ENCODE measurements around the gene RBM18. TPM values are rescaled to one million over a fixed set of nuclear protein-coding genes. Genes with fewer than 3 reads are reported as not detected.
A peak's percentile ranks its signal among the peaks of the same experiment; 100 is the strongest.

Gene RBM18, protein sequence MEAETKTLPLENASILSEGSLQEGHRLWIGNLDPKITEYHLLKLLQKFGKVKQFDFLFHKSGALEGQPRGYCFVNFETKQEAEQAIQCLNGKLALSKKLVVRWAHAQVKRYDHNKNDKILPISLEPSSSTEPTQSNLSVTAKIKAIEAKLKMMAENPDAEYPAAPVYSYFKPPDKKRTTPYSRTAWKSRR
- total RNA-seq (10 to 100 TPM; 21.3 to 21.4 TPM), polyA plus RNA-seq (10 to 100 TPM; 15.4 to 23.8 TPM)

DNA sequence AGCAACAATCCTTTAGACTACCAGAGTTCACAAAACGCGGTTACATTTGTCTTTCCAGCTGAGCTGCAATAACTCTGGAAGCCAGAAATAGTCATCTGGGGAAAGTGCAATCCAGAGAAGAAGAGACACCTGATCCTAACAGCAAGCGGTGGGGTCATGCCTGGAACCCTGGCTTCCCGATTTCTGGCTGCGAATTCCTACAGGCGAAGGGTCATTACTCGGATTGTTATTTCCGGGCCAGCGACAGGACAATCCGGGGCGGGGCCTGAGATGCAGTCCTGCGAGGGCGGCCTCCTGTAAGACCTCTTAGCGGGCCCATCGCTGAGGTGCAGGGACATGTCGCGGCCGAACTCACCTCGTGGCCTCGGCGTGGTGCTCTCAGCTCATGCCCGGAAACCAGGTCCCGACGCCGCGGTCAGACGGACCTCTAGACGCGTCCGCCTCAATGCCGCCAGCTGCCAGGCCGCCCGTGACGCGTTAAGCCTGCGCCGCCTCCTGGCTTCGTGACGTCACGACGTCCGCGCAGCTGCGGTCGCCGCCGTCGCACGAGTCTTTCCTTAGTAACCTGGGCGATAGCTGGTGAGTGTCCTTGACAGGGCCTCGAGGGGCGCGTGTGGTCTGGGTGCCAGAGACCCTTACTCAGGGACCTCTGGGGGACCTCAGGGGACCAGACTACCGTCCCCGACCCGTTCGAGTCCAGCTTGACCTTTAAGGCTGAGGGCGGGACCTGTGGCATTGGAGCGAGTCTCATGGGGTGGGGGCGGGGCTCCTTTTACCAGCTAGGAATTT, at the start of gene RBM18, which contains the start of gene MRRF:
Gene RBM18 (minus strand): TSS at position 481 of the 789 bp plus-strand sequence. CDS start 3,348 bp downstream, outside the sequence.
Gene MRRF (plus strand): TSS at position 523 of the 789 bp plus-strand sequence. CDS start 6,010 bp downstream, outside the sequence.
- peak; percentile 86 to 91 (median 88) for DNase-seq

DNA sequence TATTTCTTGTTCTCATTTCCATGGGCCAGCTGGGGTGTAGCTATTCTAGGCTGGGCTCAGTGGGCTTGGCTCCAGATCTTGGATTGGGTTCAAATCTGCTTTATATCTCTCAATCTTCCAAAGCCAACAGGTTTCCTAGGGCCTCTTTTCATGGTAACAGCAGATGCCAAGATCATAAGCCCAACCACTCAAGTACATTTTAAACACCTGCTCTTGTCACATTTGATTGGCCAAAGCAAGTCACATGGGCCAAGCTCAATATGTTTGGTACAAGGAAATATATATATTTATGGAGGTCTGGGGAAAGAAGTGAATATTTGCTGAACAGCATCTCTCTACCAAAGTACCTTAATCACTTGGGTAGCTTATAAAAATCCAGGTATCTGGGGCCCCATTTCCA, 49.5 kb upstream of the RBM18 start:
- Mint-ChIP-seq H3K27me3 (no peaks in the 10 kb centered on the region), H3K27ac (no peak overlapping the region), H3K4me1 (no peaks in the 10 kb centered on the region), H3K9me3 (no peaks in the 10 kb centered on the region), H3K4me3 (no peak overlapping the region), H3K36me3 (peaks cover 40 to 62% of the 10 kb centered on the region in 2 donors)
- no peak for DNase-seq
- Histone ChIP-seq H3K27ac (ENCODE audit: low read depth, low read length) (no peak overlapping the region), H3K4me1 (ENCODE audit: insufficient read depth, low read length) (no peaks in the 10 kb centered on the region), H3K27me3 (ENCODE audit: insufficient read depth, low read length) (no peaks in the 10 kb centered on the region), H3K36me3 (ENCODE audit: insufficient read depth, low read length) (peaks cover 40% of the 10 kb centered on the region), H3K9me3 (ENCODE audit: control insufficient read depth in 1 of 2, low read length in 2 of 2) (no peaks in the 10 kb centered on the region), H3K4me3 (ENCODE audit: low read length in 2 of 2) (no peak overlapping the region)
- ChIA-PET POLR2A (ENCODE audit: partially characterized antibody) (no interaction called here), CTCF (ENCODE audit: partially characterized antibody) (no interaction called here)
- intact Hi-C loops (cut with micrococcal nuclease), result no loop called here

More for the DNA sequence above, at the start of gene RBM18, which contains the start of gene MRRF:
- peaks cover 34 to 68% (median 49%) of the 10 kb centered on the region in 4 donors for H3K4me1 Mint-ChIP-seq
- peak within 1 kb of the TSS; percentile 90 to 99 (median 98) for H3K4me3 Mint-ChIP-seq
- Histone ChIP-seq H3K4me1 (ENCODE audit: insufficient read depth, low read length) (peaks cover 50% of the 10 kb centered on the region), H3K9me3 (ENCODE audit: control insufficient read depth in 1 of 2, low read length in 2 of 2) (no peaks in the 10 kb centered on the region), H3K27me3 (ENCODE audit: insufficient read depth, low read length) (no peaks in the 10 kb centered on the region), H3K36me3 (ENCODE audit: insufficient read depth, low read length) (peaks cover 3% of the 10 kb centered on the region), H3K27ac (ENCODE audit: low read depth, low read length) (peak within 1 kb of the TSS; percentile 97), H3K4me3 (ENCODE audit: low read length in 2 of 2) (peak within 1 kb of the TSS; percentile 93 to 94)
- no peaks in the 10 kb centered on the region for H3K9me3 Mint-ChIP-seq
- H3K36me3 Mint-ChIP-seq, result peaks cover 13 to 38% of the 10 kb centered on the region in 2 donors
- ChIA-PET POLR2A (ENCODE audit: partially characterized antibody) (interaction anchor here (0.5 to 2.1 kb wide), 10 partner anchors 10 to 1063 kb away, joined by 3 to 6 read pairs (median 3); partner anchors contain the start of genes MORN5, NDUFA8, PDCL and RAB14), CTCF (ENCODE audit: partially characterized antibody) (interaction anchor here (1.4 to 1.6 kb wide), 4 partner anchors 13 to 166 kb away, joined by 3 read pairs; no protein-coding TSS in a partner anchor)
- no peaks in the 10 kb centered on the region for H3K27me3 Mint-ChIP-seq
- intact Hi-C loops (cut with micrococcal nuclease), result loop anchor here (1.0 to 10.0 kb wide), 3 partner anchors 105 to 560 kb away; partner anchors contain the start of genes MORN5, NDUFA8, PDCL and TTLL11
- peak within 1 kb of the TSS; percentile 94 to 100 (median 100) for H3K27ac Mint-ChIP-seq

DNA sequence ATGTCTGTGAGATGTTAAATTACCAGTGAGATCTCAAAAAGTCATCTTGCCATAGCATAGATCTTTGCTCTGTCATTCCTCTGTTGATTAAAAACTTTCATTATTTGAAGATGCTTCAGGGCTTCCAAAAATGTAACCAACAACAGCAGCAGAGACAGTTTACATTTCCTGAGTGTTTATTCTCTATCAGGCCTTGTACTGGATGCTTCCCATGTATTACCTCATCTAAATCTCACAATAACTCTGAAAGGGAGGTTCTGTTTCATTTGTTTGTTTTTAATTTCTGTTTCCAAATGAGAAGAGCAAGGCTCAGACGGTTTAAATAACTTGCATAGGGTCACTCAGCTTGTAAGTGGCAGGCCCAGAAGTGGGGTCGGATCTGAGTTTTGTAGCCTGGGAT, 45.2 kb upstream of the RBM18 start:
- H3K9me3 ChIP-seq (ENCODE audit: control insufficient read depth in 1 of 2, low read length in 2 of 2), result no peaks in the 10 kb centered on the region
- CTCF ChIA-PET (ENCODE audit: partially characterized antibody), result no interaction called here
- no peaks in the 10 kb centered on the region for H3K9me3 Mint-ChIP-seq
- H3K27ac Mint-ChIP-seq, result no peak overlapping the region
- no peak overlapping the region for H3K4me3 Mint-ChIP-seq
- POLR2A ChIA-PET (ENCODE audit: partially characterized antibody), result no interaction called here
- H3K27ac ChIP-seq (ENCODE audit: low read depth, low read length), result no peak overlapping the region
- H3K4me1 ChIP-seq (ENCODE audit: insufficient read depth, low read length), result no peaks in the 10 kb centered on the region
- H3K4me3 ChIP-seq (ENCODE audit: low read length in 2 of 2), result no peak overlapping the region
- no peaks in the 10 kb centered on the region for H3K27me3 Mint-ChIP-seq
- no peak for DNase-seq
- H3K4me1 Mint-ChIP-seq, result peaks cover 0 to 2% (median 0%) of the 10 kb centered on the region in 4 donors
- peaks cover 30% of the 10 kb centered on the region for H3K36me3 ChIP-seq (ENCODE audit: insufficient read depth, low read length)
- H3K36me3 Mint-ChIP-seq, result peaks cover 68 to 70% of the 10 kb centered on the region in 2 donors
- intact Hi-C loops (cut with micrococcal nuclease), result no loop called here
- no peaks in the 10 kb centered on the region for H3K27me3 ChIP-seq (ENCODE audit: insufficient read depth, low read length)

DNA sequence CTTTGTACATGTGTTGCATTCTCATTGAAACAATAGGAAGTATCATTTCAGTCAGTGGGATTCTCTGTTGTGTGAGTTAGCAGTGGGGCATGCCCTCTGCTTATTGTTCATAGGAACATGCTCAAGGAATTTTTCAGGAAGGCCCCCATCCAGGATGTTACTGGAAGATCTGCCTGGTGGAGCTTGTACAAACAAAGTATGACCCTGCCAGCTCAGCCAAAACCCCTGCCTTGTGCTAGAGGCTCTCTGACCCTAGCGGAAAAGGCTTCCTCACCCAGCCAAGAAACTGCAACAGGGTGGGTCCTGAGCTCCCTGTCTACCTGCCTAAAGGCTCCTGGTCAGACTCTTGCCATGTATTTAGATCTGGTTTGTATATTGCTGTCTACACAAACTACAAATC, 43.3 kb upstream of the RBM18 start:
- peaks cover 13% of the 10 kb centered on the region for H3K36me3 ChIP-seq (ENCODE audit: insufficient read depth, low read length)
- no peak for DNase-seq
- peaks cover 50 to 58% of the 10 kb centered on the region in 2 donors for H3K36me3 Mint-ChIP-seq

DNA sequence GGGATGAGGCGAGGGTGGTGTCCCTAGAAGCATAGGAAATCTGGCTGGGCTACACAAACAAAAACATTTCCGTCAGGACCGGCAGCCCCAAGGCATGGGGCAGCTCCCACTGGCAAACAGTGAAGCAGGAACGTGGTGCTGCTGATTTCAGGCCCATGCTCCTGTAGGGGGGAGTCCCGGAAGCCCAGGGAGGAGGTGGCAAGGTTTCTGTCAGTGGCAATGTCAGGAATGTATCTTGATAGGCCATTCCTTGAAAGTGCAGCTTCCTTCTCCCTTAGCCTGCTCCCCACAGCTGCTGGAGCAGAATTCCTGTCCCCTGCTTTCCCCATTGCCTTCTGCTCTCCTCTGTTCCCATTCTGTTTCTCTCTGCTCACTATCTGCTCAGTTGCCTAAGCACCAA, 42.4 kb upstream of the RBM18 start:
- Mint-ChIP-seq H3K36me3 (peaks cover 44 to 56% of the 10 kb centered on the region in 2 donors), H3K9me3 (no peaks in the 10 kb centered on the region), H3K27ac (peak overlapping the region in 3 of 7 donors; percentile 26 to 52 (median 47)), H3K4me3 (no peak overlapping the region), H3K4me1 (peaks cover 0 to 5% (median 0%) of the 10 kb centered on the region in 4 donors), H3K27me3 (no peaks in the 10 kb centered on the region)
- Histone ChIP-seq H3K4me3 (ENCODE audit: low read length in 2 of 2) (no peak overlapping the region), H3K9me3 (ENCODE audit: control insufficient read depth in 1 of 2, low read length in 2 of 2) (no peaks in the 10 kb centered on the region), H3K36me3 (ENCODE audit: insufficient read depth, low read length) (peaks cover 5% of the 10 kb centered on the region), H3K4me1 (ENCODE audit: insufficient read depth, low read length) (no peaks in the 10 kb centered on the region), H3K27ac (ENCODE audit: low read depth, low read length) (no peak overlapping the region), H3K27me3 (ENCODE audit: insufficient read depth, low read length) (no peaks in the 10 kb centered on the region)
- ChIA-PET POLR2A (ENCODE audit: partially characterized antibody) (no interaction called here), CTCF (ENCODE audit: partially characterized antibody) (interaction anchor here (1.1 to 2.4 kb wide), 2 partner anchors 11 to 43 kb away, joined by 3 to 9 read pairs; no protein-coding TSS in a partner anchor)
- DNase-seq, result no peak
- intact Hi-C loops (cut with micrococcal nuclease), result no loop called here

More for the DNA sequence above, 43.3 kb upstream of the RBM18 start:
- Histone ChIP-seq H3K27ac (ENCODE audit: low read depth, low read length) (no peak overlapping the region), H3K9me3 (ENCODE audit: control insufficient read depth in 1 of 2, low read length in 2 of 2) (no peaks in the 10 kb centered on the region), H3K4me1 (ENCODE audit: insufficient read depth, low read length) (no peaks in the 10 kb centered on the region), H3K27me3 (ENCODE audit: insufficient read depth, low read length) (no peaks in the 10 kb centered on the region), H3K4me3 (ENCODE audit: low read length in 2 of 2) (no peak overlapping the region)
- H3K9me3 Mint-ChIP-seq, result no peaks in the 10 kb centered on the region
- H3K4me1 Mint-ChIP-seq, result peaks cover 0 to 2% (median 0%) of the 10 kb centered on the region in 4 donors
- H3K4me3 Mint-ChIP-seq, result no peak overlapping the region
- ChIA-PET POLR2A (ENCODE audit: partially characterized antibody) (no interaction called here), CTCF (ENCODE audit: partially characterized antibody) (interaction anchor here (1.1 to 2.4 kb wide), 2 partner anchors 10 to 42 kb away, joined by 3 to 9 read pairs; no protein-coding TSS in a partner anchor)
- peak overlapping the region in 2 of 7 donors; percentile 52 to 68 for H3K27ac Mint-ChIP-seq
- intact Hi-C loops (cut with micrococcal nuclease), result no loop called here
- no peaks in the 10 kb centered on the region for H3K27me3 Mint-ChIP-seq

DNA sequence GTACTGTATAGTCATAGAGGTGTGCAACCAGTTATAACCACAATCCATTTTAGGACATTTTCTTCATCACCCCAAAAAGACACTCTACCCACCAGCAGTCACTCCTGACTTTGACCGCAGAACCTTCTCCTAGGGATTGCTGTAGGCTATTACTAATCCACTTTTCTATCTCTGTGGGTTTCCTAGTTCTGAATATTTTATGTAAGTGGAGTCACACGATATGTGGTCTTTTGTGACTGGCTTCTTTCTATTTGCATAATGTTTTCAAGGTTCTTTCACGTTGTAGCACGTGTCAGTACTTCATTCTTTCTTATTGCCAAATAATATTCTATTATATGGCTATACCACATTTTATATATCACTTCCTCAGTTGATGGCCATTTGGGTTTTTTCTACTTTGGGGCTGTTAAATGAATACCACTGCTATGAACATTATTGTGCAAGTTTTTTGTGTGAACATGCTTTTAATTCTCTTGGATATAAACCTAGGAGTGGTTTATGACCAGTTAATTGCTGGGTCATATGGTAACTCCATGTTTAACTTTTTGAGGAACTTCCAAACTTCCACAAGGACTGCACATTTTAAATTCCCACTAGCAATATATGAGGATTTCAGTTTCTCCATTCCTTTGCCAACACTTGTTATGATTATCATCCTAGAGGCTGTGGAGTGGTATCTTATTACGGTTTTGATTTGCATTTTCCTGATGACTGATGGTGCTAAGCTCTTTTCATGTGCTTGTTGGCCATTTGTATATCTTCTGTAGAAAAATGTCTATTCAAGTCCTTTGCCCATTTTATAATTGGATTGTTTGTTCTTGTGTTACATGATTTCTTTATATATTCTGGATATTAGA, 37.8 kb upstream of the RBM18 start:
- Mint-ChIP-seq H3K4me1 (peaks cover 0 to 3% (median under 1%) of the 10 kb centered on the region in 4 donors), H3K27me3 (no peaks in the 10 kb centered on the region), H3K9me3 (no peaks in the 10 kb centered on the region), H3K27ac (no peak overlapping the region), H3K36me3 (peaks cover 45 to 53% of the 10 kb centered on the region in 2 donors), H3K4me3 (no peak overlapping the region)
- ChIA-PET CTCF (ENCODE audit: partially characterized antibody) (no interaction called here), POLR2A (ENCODE audit: partially characterized antibody) (no interaction called here)
- Histone ChIP-seq H3K9me3 (ENCODE audit: control insufficient read depth in 1 of 2, low read length in 2 of 2) (no peaks in the 10 kb centered on the region), H3K4me3 (ENCODE audit: low read length in 2 of 2) (no peak overlapping the region), H3K27ac (ENCODE audit: low read depth, low read length) (no peak overlapping the region), H3K4me1 (ENCODE audit: insufficient read depth, low read length) (no peaks in the 10 kb centered on the region), H3K36me3 (ENCODE audit: insufficient read depth, low read length) (no peaks in the 10 kb centered on the region), H3K27me3 (ENCODE audit: insufficient read depth, low read length) (no peaks in the 10 kb centered on the region)
- no peak for DNase-seq
- intact Hi-C loops (cut with micrococcal nuclease), result no loop called here
